Natural killer cell (primary cell): ENCODE results near the gene KRT37. TPM values are rescaled to one million over a fixed set of nuclear protein-coding genes. Genes with fewer than 3 reads are reported as not detected.

Experiments
- ATAC-seq, 3 donors: fragments of 150-1000 bp in 2 of 3; fragments of 200-7000 bp in 1 of 3; cut with Tn5 transposase; 1 replicate in 1 of 3; 2 replicates in 2 of 3; pipeline ENCODE4 v1.10.0; 2021; ENCODE audit warnings: mild to moderate bottlenecking in 2 of 3, moderate library complexity in 2 of 3
- DNase-seq, 2 donors: peaks; one replicate each; pipeline versions ENCODE4 v3.0.0 to v3.0.0-alpha.2; 2013 to 2021; ENCODE audit warnings: mixed read lengths in 1 of 2
- H3K27ac ChIP-seq: one replicate; pipeline ENCODE4 v1.5.1; 2013; ENCODE audit warnings: mild to moderate bottlenecking, low read length
- H3K27me3 ChIP-seq: one replicate; pipeline ENCODE4 v1.6.1; 2013; ENCODE audit warnings: low read length; ENCODE audit not compliant: control insufficient read depth, insufficient read depth
- H3K36me3 ChIP-seq: one replicate; pipeline ENCODE4 v1.6.1; 2013; ENCODE audit warnings: low read length; ENCODE audit not compliant: control insufficient read depth, insufficient read depth
- H3K4me1 ChIP-seq: one replicate; pipeline ENCODE4 v1.6.1; 2013; ENCODE audit warnings: low read length; ENCODE audit not compliant: control insufficient read depth, insufficient read depth
- H3K4me3 ChIP-seq: one replicate; pipeline ENCODE4 v1.5.1; 2013; ENCODE audit warnings: low read length
- H3K9me3 ChIP-seq: one replicate; pipeline ENCODE4 v1.6.1; 2013; ENCODE audit warnings: low read length; ENCODE audit not compliant: control insufficient read depth, insufficient read depth
- H3K27ac Mint-ChIP-seq, 2 donors: one replicate each; pipeline ENCODE4 v1.8.0; 2022; ENCODE audit warnings: mild to moderate bottlenecking in 2 of 2, mixed read lengths in 2 of 2, moderate library complexity in 1 of 2
- H3K27me3 Mint-ChIP-seq, 2 donors: one replicate each; pipeline ENCODE4 v1.8.0; 2022; ENCODE audit warnings: low read depth in 2 of 2, mixed read lengths in 2 of 2
- H3K36me3 Mint-ChIP-seq: one replicate; pipeline ENCODE4 v1.8.0; 2022; ENCODE audit warnings: mixed read lengths
- H3K4me1 Mint-ChIP-seq, 2 donors: one replicate each; pipeline ENCODE4 v1.8.0; 2022; ENCODE audit warnings: mixed read lengths in 2 of 2
- H3K4me3 Mint-ChIP-seq: one replicate; pipeline ENCODE4 v1.8.0; 2022; ENCODE audit warnings: mild to moderate bottlenecking, moderate library complexity, mixed read lengths
- H3K9me3 Mint-ChIP-seq, 2 donors: one replicate each; pipeline ENCODE4 v1.8.0; 2022; ENCODE audit warnings: mixed read lengths in 2 of 2
- CTCF ChIP-seq: fragments of 200-600 bp; IDR thresholded peaks from one replicate; pipeline ENCODE4 v1.8.0; 2022; ENCODE audit warnings: antibody characterized with exemption
- WGBS: methylation state at CpG from one replicate; pipeline ENCODE4 v1.1.7; 2013; ENCODE audit warnings: missing lambda C conversion rate; ENCODE audit not compliant: insufficient coverage; 5-methylcytosine and 5-hydroxymethylcytosine counted together
- intact Hi-C: fragments of 100-400 bp; cut with micrococcal nuclease; formaldehyde crosslinking; loops from one replicate; pipeline ENCODE4 v1.14.2; 2022
- total RNA-seq, 4 donors: library from RNA; stranded (reverse); fragments of 120-200 nt in 1 of 4; gene quantifications; one replicate each; pipeline versions ENCODE4 v1.2.3 to v1.2.4, GENCODE V29; 2013 to 2022

Gene KRT37
- total RNA-seq, 3 donors from 2014 or later (not counting 1 experiment from before 2014, with no cell fraction given) = not detected

GRCh38 chr17:41377546-41377945 lies 46.8 kb downstream of the KRT37 start:
- WGBS = 13% methylated on average over 2 of the region's 2 CpGs
- Histone ChIP-seq H3K9me3 (no peaks in the 10 kb centered on the region), H3K27me3 (no peaks in the 10 kb centered on the region), H3K27ac (no peak overlapping the region), H3K4me1 (no peaks in the 10 kb centered on the region), H3K36me3 (no peaks in the 10 kb centered on the region), H3K4me3 (no peak overlapping the region)
- H3K4me3 Mint-ChIP-seq = no peak overlapping the region
- no peaks in the 10 kb centered on the region for H3K9me3 Mint-ChIP-seq
- intact Hi-C loops = no loop called here
- ATAC-seq (no peak), DNase-seq (no peak)
- no peaks in the 10 kb centered on the region for H3K4me1 Mint-ChIP-seq
- TF ChIP-seq CTCF = no peak
- H3K27ac Mint-ChIP-seq = no peak overlapping the region
- H3K36me3 Mint-ChIP-seq = no peaks in the 10 kb centered on the region
- peaks cover 17% of the 10 kb centered on the region in 2 donors for H3K27me3 Mint-ChIP-seq

Other genes starting within 250 kb of the KRT37 start
- not detected for gene KRTAP4-2, start 246.4 kb downstream of the KRT37 start, total RNA-seq
- gene KRTAP4-1, start 239.7 kb downstream of the KRT37 start, total RNA-seq = not detected
- not detected for gene KRTAP9-1, start 234.7 kb downstream of the KRT37 start, total RNA-seq
- not detected for gene KRTAP9-2, start 197.9 kb downstream of the KRT37 start, total RNA-seq
- gene KRTAP9-3, start 192.1 kb downstream of the KRT37 start, total RNA-seq = not detected
- not detected for gene KRTAP9-8, start 186.6 kb downstream of the KRT37 start, total RNA-seq
- not detected for gene KRTAP9-4, start 174.9 kb downstream of the KRT37 start, total RNA-seq
- gene KRTAP9-9, start 169.2 kb downstream of the KRT37 start, total RNA-seq = not detected
- gene KRTAP9-6, start 159.2 kb downstream of the KRT37 start, total RNA-seq = not detected
- gene KRTAP9-7, start 148.9 kb downstream of the KRT37 start, total RNA-seq = not detected
- not detected for gene KRTAP29-1, start 121.7 kb downstream of the KRT37 start, total RNA-seq
- gene KRTAP16-1, start 115.3 kb downstream of the KRT37 start, total RNA-seq = under 1 TPM; 0.16 to 0.23 (median 0.23) TPM
- not detected for gene KRTAP17-1, start 108.9 kb downstream of the KRT37 start, total RNA-seq
- gene KRT33A, start 73.8 kb downstream of the KRT37 start, total RNA-seq = not detected
- not detected for gene KRT33B, start 54.8 kb downstream of the KRT37 start, total RNA-seq
- gene KRT34, start 42.3 kb downstream of the KRT37 start, total RNA-seq = not detected
- not detected for gene KRT31, start 27.0 kb downstream of the KRT37 start, total RNA-seq
- not detected for gene KRT38, start 16.4 kb upstream of the KRT37 start, total RNA-seq
- not detected for gene KRT32, start 42.8 kb upstream of the KRT37 start, total RNA-seq
- gene KRT35, start 56.6 kb upstream of the KRT37 start, total RNA-seq = not detected
- not detected for gene KRT36, start 65.3 kb upstream of the KRT37 start, total RNA-seq
- not detected for gene KRT13, start 81.0 kb upstream of the KRT37 start, total RNA-seq
- not detected for gene KRT15, start 94.3 kb upstream of the KRT37 start, total RNA-seq
- not detected for gene KRT19, start 103.7 kb upstream of the KRT37 start, total RNA-seq
- gene KRT9, start 147.5 kb upstream of the KRT37 start, total RNA-seq = not detected
- gene KRT14, start 162.3 kb upstream of the KRT37 start, total RNA-seq = not detected
- gene KRT16, start 188.2 kb upstream of the KRT37 start, total RNA-seq = not detected
- not detected for gene KRT17, start 200.0 kb upstream of the KRT37 start, total RNA-seq